Measurements from ENCODE around the gene NEURL1B. TPM values are rescaled to one million over a fixed set of nuclear protein-coding genes. Genes with fewer than 3 reads are reported as not detected.

NEURL1B gene
- total and polyA plus RNA-seq, 2 experiments from 2014 or later = 0.65 to 5.8 TPM

- Histone ChIP-seq H3K9me2 (replicated peaks; ENCODE audit: insufficient read depth) (no peaks in the 10 kb centered on the region), H3K36me3 (replicated peaks; ENCODE audit: insufficient read depth, low read depth) (no peaks in the 10 kb centered on the region), H3K79me2 (no peaks in the 10 kb centered on the region), H3K27ac (no peak overlapping the region), H4K20me1 (ENCODE audit: insufficient read depth, poor library complexity, severe bottlenecking) (no peaks in the 10 kb centered on the region), H3K27me3 (no peaks in the 10 kb centered on the region), H3K4me3 (no peak overlapping the region), H3K4me1 (ENCODE audit: insufficient read depth) (peaks cover 9% of the 10 kb centered on the region), H3K9me3 (ENCODE audit: low read depth) (no peaks in the 10 kb centered on the region), H2AFZ (no peak overlapping the region), H3K4me2 (no peak overlapping the region)
- TF ChIP-seq EZH2 (IDR thresholded peaks at IDR 0.05; ENCODE audit: borderline replicate concordance) (no peak), EZH2phosphoT487 (IDR thresholded peaks at IDR 0.05; ENCODE audit: low read depth, severe bottlenecking, unreplicated experiment) (no peak), CTCF (IDR thresholded peaks at IDR 0.05; ENCODE audit: poor library complexity) (no peak)
- DNase-seq (ENCODE audit: low spot score) = no peak
- over 99% methylated on average over 47 of the region's 51 CpGs for WGBS (ENCODE audit: low lambda C conversion rate, missing lambda C conversion rate)
Measured at GRCh38 chr5:172670005-172670402, 28.9 kb downstream of the NEURL1B start.

GRCh38 chr5:172670444-172670843 is 29.4 kb downstream of the NEURL1B start:
- Histone ChIP-seq H3K4me2 (no peak overlapping the region), H3K9me3 (ENCODE audit: low read depth) (no peaks in the 10 kb centered on the region), H3K79me2 (no peaks in the 10 kb centered on the region), H3K27me3 (no peaks in the 10 kb centered on the region), H3K27ac (no peak overlapping the region), H3K9me2 (replicated peaks; ENCODE audit: insufficient read depth) (no peaks in the 10 kb centered on the region), H3K36me3 (replicated peaks; ENCODE audit: insufficient read depth, low read depth) (no peaks in the 10 kb centered on the region), H4K20me1 (ENCODE audit: insufficient read depth, poor library complexity, severe bottlenecking) (no peaks in the 10 kb centered on the region), H2AFZ (no peak overlapping the region), H3K4me3 (no peak overlapping the region), H3K4me1 (ENCODE audit: insufficient read depth) (peaks cover 4% of the 10 kb centered on the region)
- 98% methylated on average over 9 of the region's 9 CpGs for WGBS (ENCODE audit: low lambda C conversion rate, missing lambda C conversion rate)
- no peak for DNase-seq (ENCODE audit: low spot score)
- TF ChIP-seq EZH2 (IDR thresholded peaks at IDR 0.05; ENCODE audit: borderline replicate concordance) = no peak

GRCh38 chr5:172671091-172671490 is 30.0 kb downstream of the NEURL1B start:
- TF ChIP-seq EZH2 (IDR thresholded peaks at IDR 0.05; ENCODE audit: borderline replicate concordance) (no peak), EZH2phosphoT487 (IDR thresholded peaks at IDR 0.05; ENCODE audit: low read depth, severe bottlenecking, unreplicated experiment) (no peak)
- Histone ChIP-seq H3K9me3 (ENCODE audit: low read depth) (no peaks in the 10 kb centered on the region), H3K27me3 (no peaks in the 10 kb centered on the region), H3K4me1 (ENCODE audit: insufficient read depth) (peaks cover 4% of the 10 kb centered on the region), H2AFZ (no peak overlapping the region), H3K36me3 (replicated peaks; ENCODE audit: insufficient read depth, low read depth) (no peaks in the 10 kb centered on the region), H3K4me2 (no peak overlapping the region), H3K9me2 (replicated peaks; ENCODE audit: insufficient read depth) (no peaks in the 10 kb centered on the region), H3K79me2 (no peaks in the 10 kb centered on the region), H3K4me3 (no peak overlapping the region), H3K27ac (no peak overlapping the region), H4K20me1 (ENCODE audit: insufficient read depth, poor library complexity, severe bottlenecking) (no peaks in the 10 kb centered on the region)
- no peak for DNase-seq (ENCODE audit: low spot score)
- 91% methylated on average over 5 of the region's 5 CpGs for WGBS (ENCODE audit: low lambda C conversion rate, missing lambda C conversion rate)

- no peak for DNase-seq (ENCODE audit: low spot score)
- Histone ChIP-seq H3K36me3 (replicated peaks; ENCODE audit: insufficient read depth, low read depth) (no peaks in the 10 kb centered on the region), H3K4me3 (no peak overlapping the region), H3K9me3 (ENCODE audit: low read depth) (no peaks in the 10 kb centered on the region), H3K4me1 (ENCODE audit: insufficient read depth) (peaks cover 4% of the 10 kb centered on the region), H2AFZ (no peak overlapping the region), H3K79me2 (no peaks in the 10 kb centered on the region), H3K4me2 (no peak overlapping the region), H4K20me1 (ENCODE audit: insufficient read depth, poor library complexity, severe bottlenecking) (no peaks in the 10 kb centered on the region), H3K27me3 (no peaks in the 10 kb centered on the region), H3K27ac (peak overlapping the region; percentile 84), H3K9me2 (replicated peaks; ENCODE audit: insufficient read depth) (no peaks in the 10 kb centered on the region)
- TF ChIP-seq EZH2phosphoT487 (IDR thresholded peaks at IDR 0.05; ENCODE audit: low read depth, severe bottlenecking, unreplicated experiment) (no peak), CTCF (IDR thresholded peaks at IDR 0.05; ENCODE audit: poor library complexity) (no peak), EZH2 (IDR thresholded peaks at IDR 0.05; ENCODE audit: borderline replicate concordance) (no peak)
- WGBS (ENCODE audit: low lambda C conversion rate, missing lambda C conversion rate) = 54% methylated on average over 2 of the region's 2 CpGs
Measured at GRCh38 chr5:172672681-172673080, 31.6 kb downstream of the NEURL1B start.

Data from hepatocyte (in vitro differentiated cells).